ENCODE measurements around the gene PRR22. TPM values are rescaled to one million over a fixed set of nuclear protein-coding genes. Genes with fewer than 3 reads are reported as not detected.

Gene PRR22
- total RNA-seq (2014; rRNA removed) (3.5 and 5.6 TPM in 2 replicates), Bru-seq, nascent RNA (percentile 44 among the genes with signal in this experiment), BruChase-seq, experiment 1, labeled RNA remaining after a 6-hour chase (percentile 56 among the genes with signal in this experiment), BruChase-seq, experiment 2, labeled RNA remaining after a 2-hour chase (percentile 57 among the genes with signal in this experiment)
- long read RNA-seq, partial matches to known transcripts, result 0 of 1 reads
- long read RNA-seq, other reads (novel, unspliced or antisense), result 0 of 1 reads

DNA sequence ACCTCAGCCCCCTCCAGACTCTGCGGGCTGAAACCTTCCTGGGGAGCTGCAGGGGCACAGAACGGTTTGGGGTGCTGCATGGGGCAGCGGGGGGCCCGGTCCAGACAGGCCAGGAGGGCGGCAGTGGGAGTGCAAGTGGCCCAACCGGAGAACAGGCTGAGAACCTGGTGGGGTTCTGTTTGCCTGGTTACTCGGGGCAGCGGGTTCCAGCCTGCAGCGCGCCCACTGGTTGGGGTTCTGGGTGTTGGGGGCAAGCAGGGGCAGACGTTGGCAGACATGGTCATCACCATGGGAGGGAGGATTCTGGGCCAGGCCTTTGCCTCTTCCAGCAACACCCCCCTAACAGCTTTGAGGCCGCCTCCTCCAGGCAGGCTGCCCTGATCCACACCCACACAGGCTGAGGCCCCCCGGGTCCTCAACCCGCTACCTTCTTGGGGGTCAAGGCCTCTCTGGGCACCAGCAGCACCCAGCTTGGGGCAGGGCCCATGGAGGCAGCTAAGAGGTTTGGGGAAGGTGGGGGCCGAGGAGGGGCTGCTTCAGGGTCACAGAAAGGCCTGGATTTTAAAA, at the start of gene PRR22:
PRR22 (minus strand) TSS at position 166 of the 567 bp plus-strand sequence; CDS start at position 80, 86 bp downstream.
- H3K27me3 ChIP-seq (ENCODE audit: low read length), result no peaks in the 10 kb centered on the region
- H3K4me1 ChIP-seq (ENCODE audit: insufficient read depth, low read length), result peaks cover 1% of the 10 kb centered on the region; the same call in 1 of the 2 replicates
- H3K36me3 ChIP-seq (ENCODE audit: low read depth, low read length), result peaks cover 39% of the 10 kb centered on the region
- ATAC-seq (no peak), DNase-seq (no peak)
- H3K9me2 ChIP-seq (replicated peaks; ENCODE audit: low read length), result no peaks in the 10 kb centered on the region
- no TSS peak for BruUV-seq (replicated peaks)
- no peaks in the 10 kb centered on the region for H4K20me1 ChIP-seq (ENCODE audit: low read length)
- no peak within 1 kb of the TSS for H3K4me2 ChIP-seq (ENCODE audit: low read length)
- no peak within 1 kb of the TSS for H3K4me3 ChIP-seq (ENCODE audit: low read length)
- no peaks in the 10 kb centered on the region for H3K9me3 ChIP-seq (ENCODE audit: low read length)
- H3K9ac ChIP-seq (ENCODE audit: low read length), result no peak within 1 kb of the TSS
- no peak within 1 kb of the TSS for H3K27ac ChIP-seq (ENCODE audit: low read length)
- no peaks in the 10 kb centered on the region for H3F3A ChIP-seq (ENCODE audit: low read length, unreplicated experiment)
- ChIA-PET POLR2A (ENCODE audit: unreplicated experiment) (no interaction called here), CTCF (no interaction called here)
- TF ChIP-seq EZH2phosphoT487 (IDR thresholded peaks at IDR 0.05; ENCODE audit: borderline replicate concordance, low read length), result no peak
- TF ChIP-seq, protein P1, sequence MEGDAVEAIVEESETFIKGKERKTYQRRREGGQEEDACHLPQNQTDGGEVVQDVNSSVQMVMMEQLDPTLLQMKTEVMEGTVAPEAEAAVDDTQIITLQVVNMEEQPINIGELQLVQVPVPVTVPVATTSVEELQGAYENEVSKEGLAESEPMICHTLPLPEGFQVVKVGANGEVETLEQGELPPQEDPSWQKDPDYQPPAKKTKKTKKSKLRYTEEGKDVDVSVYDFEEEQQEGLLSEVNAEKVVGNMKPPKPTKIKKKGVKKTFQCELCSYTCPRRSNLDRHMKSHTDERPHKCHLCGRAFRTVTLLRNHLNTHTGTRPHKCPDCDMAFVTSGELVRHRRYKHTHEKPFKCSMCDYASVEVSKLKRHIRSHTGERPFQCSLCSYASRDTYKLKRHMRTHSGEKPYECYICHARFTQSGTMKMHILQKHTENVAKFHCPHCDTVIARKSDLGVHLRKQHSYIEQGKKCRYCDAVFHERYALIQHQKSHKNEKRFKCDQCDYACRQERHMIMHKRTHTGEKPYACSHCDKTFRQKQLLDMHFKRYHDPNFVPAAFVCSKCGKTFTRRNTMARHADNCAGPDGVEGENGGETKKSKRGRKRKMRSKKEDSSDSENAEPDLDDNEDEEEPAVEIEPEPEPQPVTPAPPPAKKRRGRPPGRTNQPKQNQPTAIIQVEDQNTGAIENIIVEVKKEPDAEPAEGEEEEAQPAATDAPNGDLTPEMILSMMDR (conservative IDR thresholded peaks at IDR 0.05; ENCODE audit: low read depth, low read length), result no peak
- TF ChIP-seq EZH2 (IDR thresholded peaks at IDR 0.05; ENCODE audit: low read length, unreplicated experiment), result no peak
- peaks cover 8% of the 10 kb centered on the region for H3K79me2 ChIP-seq (ENCODE audit: low read length)
- no peak within 1 kb of the TSS for H2AFZ ChIP-seq (ENCODE audit: low read length)
- intact Hi-C loops (cut with micrococcal nuclease), result no loop called here

DNA sequence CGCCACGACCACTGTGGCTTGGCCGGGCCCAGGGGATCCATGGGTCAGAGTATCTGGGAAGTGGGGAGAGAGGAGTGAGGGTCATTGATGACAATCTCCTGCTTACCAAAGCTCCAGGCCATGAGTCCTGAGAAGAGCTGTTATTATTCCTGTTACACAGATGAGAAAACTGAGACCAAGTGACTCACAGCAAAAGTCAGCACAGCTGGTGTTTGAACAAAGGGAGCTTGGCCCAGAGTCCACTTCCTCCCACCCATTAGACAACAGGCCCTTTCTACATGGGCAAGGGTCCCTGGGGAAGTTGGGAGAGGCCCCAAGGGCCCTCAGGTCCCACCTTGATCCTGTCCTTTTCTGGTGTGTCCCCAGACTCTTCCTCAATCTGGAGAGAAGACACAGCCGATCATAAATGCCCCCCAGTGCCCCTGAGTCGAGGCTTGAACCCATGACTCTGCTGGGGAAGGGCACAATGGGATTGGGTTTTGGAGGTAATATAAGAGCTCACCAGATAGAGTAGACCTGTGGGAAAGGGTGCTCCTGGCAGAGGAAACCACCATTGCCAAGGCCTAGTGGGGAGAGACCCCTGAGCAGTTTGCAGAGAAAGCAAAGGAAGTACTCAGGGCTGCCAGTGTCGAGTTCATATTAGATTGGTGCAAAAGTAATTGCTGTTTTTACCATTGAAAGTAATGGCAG, 48.1 kb upstream of the PRR22 start:
- H4K20me1 ChIP-seq (ENCODE audit: low read length), result no peaks in the 10 kb centered on the region
- no peaks in the 10 kb centered on the region for H3K9me2 ChIP-seq (replicated peaks; ENCODE audit: low read length)
- POLR2A ChIA-PET (ENCODE audit: unreplicated experiment), result no interaction called here
- no peaks in the 10 kb centered on the region for H3K36me3 ChIP-seq (ENCODE audit: low read depth, low read length)
- no peak overlapping the region for H3K27ac ChIP-seq (ENCODE audit: low read length)
- ATAC-seq (no peak), DNase-seq (no peak)
- no peaks in the 10 kb centered on the region for H3F3A ChIP-seq (ENCODE audit: low read length, unreplicated experiment)
- intact Hi-C loops (cut with micrococcal nuclease), result no loop called here
- TF ChIP-seq, protein P1 (conservative IDR thresholded peaks at IDR 0.05; ENCODE audit: low read depth, low read length), result no peak
- TF ChIP-seq EZH2 (IDR thresholded peaks at IDR 0.05; ENCODE audit: low read length, unreplicated experiment), result no peak
- no peak for TF ChIP-seq EZH2phosphoT487 (IDR thresholded peaks at IDR 0.05; ENCODE audit: borderline replicate concordance, low read length)
- H3K9ac ChIP-seq (ENCODE audit: low read length), result no peak overlapping the region
- no TSS peak for BruUV-seq (replicated peaks)
- H3K9me3 ChIP-seq (ENCODE audit: low read length), result no peaks in the 10 kb centered on the region
- H2AFZ ChIP-seq (ENCODE audit: low read length), result no peak overlapping the region
- no peaks in the 10 kb centered on the region for H3K27me3 ChIP-seq (ENCODE audit: low read length)
- CTCF ChIA-PET, result no interaction called here
- no peak overlapping the region for H3K4me2 ChIP-seq (ENCODE audit: low read length)
- no peaks in the 10 kb centered on the region for H3K79me2 ChIP-seq (ENCODE audit: low read length)
- no peak overlapping the region for H3K4me3 ChIP-seq (ENCODE audit: low read length)
- peaks cover 6% of the 10 kb centered on the region; the same call in 1 of the 2 replicates for H3K4me1 ChIP-seq (ENCODE audit: insufficient read depth, low read length)
